A549 treated with AZD2906 at 1 μM for 4 hours (cell line): ENCODE results near the gene GRM6. TPM values are rescaled to one million over a fixed set of nuclear protein-coding genes. Genes with fewer than 3 reads are reported as not detected.

Experiments
- total RNA-seq: library from RNA; stranded (reverse); fragments of 200-300 nt; extraction: Qiagen RNA extraction; gene quantifications from 5 replicates; pipeline ENCODE4 v1.2.3, GENCODE V29; 2022

GRM6 gene
- total RNA-seq, result not detected in 5 replicates

DNA sequence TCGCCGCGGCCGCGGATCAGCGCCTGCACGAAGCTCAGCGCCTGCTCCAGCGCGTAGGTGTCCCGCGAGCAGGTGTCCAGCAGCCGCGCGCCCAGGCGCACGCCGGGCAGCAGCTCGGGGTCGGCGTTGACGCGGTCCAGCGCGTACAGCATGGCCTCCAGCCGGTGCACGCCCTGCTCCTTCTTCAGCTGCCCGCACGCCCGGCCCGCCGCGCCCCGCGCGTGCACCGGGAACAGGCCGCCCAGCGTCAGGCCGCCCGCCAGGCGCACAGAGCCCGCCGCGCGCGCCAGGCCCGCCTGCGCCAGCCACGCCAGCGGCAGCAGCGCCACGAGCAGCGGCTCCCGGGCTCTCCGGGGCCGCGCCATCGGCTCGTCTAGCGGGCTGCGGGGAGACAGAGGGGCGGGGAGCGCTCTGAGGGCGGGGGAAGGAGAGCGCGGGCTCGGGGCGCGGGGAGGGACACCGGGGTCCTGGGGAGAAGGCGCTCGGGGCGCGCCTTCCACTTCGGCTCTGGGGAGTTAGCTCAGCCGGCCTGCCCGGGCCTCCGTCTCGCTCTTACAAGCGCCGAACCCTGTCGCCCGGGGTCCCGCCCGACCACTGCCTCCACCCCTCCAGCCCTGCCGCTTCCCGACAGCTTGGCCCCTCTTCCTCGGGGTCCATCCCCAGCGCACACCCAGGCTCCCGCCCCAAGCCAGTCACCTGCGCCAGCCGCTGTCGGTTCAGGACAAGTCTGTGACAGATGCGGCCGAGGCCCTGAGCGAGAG, at the start of gene GRM6:
Gene GRM6, minus strand, starts transcription at position 741 of the 761 bp plus-strand sequence. Its CDS starts 376 bp downstream, at position 365.

DNA sequence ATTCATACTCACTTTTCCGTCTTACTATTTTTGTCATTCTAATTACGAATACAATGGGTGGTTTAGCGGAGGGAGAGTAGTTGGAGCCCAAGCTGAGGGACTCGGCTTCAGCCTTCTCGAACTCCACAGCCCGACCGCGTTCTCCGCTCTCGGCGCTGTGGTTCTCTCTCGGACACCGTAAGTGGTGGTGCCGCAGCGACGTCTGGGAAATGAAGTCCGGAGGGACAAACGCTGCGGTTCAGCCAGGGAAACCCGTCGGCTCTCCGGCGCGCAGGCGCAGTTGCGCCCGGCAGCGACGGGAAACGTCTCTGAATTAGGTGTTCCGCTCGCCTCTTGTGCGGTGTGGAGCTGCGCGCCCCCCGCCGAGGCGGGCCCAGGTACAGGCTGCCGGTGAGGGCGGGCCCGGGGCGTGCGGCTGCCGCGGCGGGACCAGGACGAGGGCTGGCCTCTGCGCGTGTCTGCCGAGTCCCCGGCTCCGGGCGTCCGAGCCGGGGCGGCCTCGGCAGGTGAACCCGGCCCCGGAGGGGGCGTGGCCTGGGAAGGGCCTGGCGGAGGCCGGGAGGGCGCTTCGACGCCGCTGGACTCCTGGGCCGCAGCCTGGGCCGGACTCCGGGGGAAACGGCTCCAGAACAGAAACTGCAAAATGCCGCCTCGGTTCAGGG, 28.5 kb upstream of the GRM6 start, which contains the start of gene ZNF879:
Gene ZNF879, plus strand, starts transcription at position 277 of the 662 bp plus-strand sequence. CDS start 1,201 bp downstream, outside the sequence.

DNA sequence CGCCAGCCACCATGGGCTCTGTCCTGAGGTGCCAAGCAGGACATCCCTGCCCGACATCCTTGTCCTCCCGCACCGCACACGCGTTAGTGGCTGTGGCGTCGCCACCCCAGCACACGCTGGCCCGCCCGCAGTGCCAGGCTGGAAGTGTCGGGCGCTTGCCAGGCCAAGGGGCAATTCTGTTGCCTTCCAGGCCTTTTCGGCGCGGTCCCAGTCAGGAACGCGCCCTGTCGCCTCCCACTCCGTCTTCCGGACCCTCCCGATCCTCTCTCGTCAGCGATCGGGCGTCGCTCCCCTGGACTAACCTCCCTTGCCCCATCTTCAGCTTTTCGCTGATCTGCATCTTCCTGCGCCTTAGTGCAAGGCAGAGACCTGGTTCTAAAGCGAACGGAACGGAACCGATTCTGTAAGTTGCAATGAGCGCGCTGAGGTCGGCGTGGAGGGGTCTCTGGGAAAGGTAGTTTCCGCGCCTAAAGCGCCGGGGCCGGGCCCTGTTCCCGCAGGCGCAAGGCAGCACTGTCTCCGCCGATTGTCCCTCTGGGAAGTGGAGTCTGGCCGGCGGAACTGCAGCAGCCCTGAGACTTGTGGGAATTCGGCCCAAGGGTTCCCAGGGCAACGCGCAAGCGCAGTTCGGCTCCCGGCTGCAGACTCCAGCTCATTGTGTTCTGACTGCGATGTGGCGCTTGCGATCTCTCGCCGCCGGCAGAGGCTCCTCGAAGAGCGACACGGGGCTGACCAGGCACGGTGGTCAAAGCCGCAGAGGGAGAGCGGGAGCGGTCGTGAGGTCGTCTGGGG, 54.4 kb downstream of the GRM6 start, which contains the start of gene ZNF454:
Gene ZNF454, plus strand, starts transcription at position 630 of the 792 bp plus-strand sequence. CDS start 1,594 bp downstream, outside the sequence.

Other genes with a start within 250 kb of the GRM6 start
- 4.1 to 5.4 TPM (median 4.6 TPM) in 5 replicates for gene ZNF354B, start 135.4 kb downstream of the GRM6 start, total RNA-seq
- gene ZFP2, start 99.4 kb downstream of the GRM6 start, total RNA-seq, result not detected in 5 replicates
- not detected in 5 replicates for gene ZNF454, start 54.1 kb downstream of the GRM6 start, total RNA-seq
- 0.48 to 0.77 TPM (median 0.52 TPM) in 5 replicates for gene ZNF879, start 28.5 kb upstream of the GRM6 start, total RNA-seq
- gene ZNF354C, start 65.1 kb upstream of the GRM6 start, total RNA-seq, result 0.45 to 0.81 TPM (median 0.78 TPM) in 5 replicates